Lower lobe of right lung (tissue), 2 donors: ENCODE results near the gene CYP4V2. TPM values are rescaled to one million over a fixed set of nuclear protein-coding genes. Genes with fewer than 3 reads are reported as not detected.

ENCODE experiments used
- ATAC-seq, 2 donors: fragments of 200-7000 bp; cut with Tn5 transposase; one replicate each; pipeline ENCODE4 v1.9.1; 2020 to 2022; ENCODE audit warnings: mild to moderate bottlenecking in 2 of 2, moderate library complexity in 2 of 2
- DNase-seq: peaks from one replicate; pipeline ENCODE4 v3.0.0-alpha.2; 2020
- H3K27ac ChIP-seq: fragments of 200-600 bp; one replicate; pipeline ENCODE4 v1.8.0; 2022
- H3K27me3 ChIP-seq: fragments of 200-600 bp; one replicate; pipeline ENCODE4 v1.8.0; 2022; ENCODE audit warnings: low read depth
- H3K36me3 ChIP-seq: fragments of 200-600 bp; one replicate; pipeline ENCODE4 v1.8.0; 2022; ENCODE audit warnings: mild to moderate bottlenecking
- H3K4me1 ChIP-seq: fragments of 200-600 bp; one replicate; pipeline ENCODE4 v1.8.0; 2022
- H3K4me3 ChIP-seq: fragments of 200-600 bp; one replicate; pipeline ENCODE4 v1.8.0; 2022; ENCODE audit warnings: mild to moderate bottlenecking
- H3K9me3 ChIP-seq: fragments of 200-600 bp; one replicate; pipeline ENCODE4 v1.8.0; 2022
- CTCF ChIP-seq: fragments of 200-600 bp; IDR thresholded peaks from one replicate; pipeline ENCODE4 v1.8.0; 2022; ENCODE audit warnings: antibody characterized with exemption, mild to moderate bottlenecking
- intact Hi-C: fragments of 100-400 bp; cut with DNase I; formaldehyde crosslinking; loops from one replicate; pipeline ENCODE4 v1.11.0; 2022
- total RNA-seq: library from RNA; stranded (reverse); fragmentation: NEBNext Ultra II Directional; extraction: Animal tissue kit (Norgen Biotek cat#: 25700); gene quantifications from one replicate; pipeline ENCODE4 v1.2.1, GENCODE V29; 2021
- donor health status: DM: no; HTN: yes; CAD: no; lungs with severe emphysema.

Gene CYP4V2
- total RNA-seq, 1 donor from 2014 or later, result 38.6 TPM

DNA sequence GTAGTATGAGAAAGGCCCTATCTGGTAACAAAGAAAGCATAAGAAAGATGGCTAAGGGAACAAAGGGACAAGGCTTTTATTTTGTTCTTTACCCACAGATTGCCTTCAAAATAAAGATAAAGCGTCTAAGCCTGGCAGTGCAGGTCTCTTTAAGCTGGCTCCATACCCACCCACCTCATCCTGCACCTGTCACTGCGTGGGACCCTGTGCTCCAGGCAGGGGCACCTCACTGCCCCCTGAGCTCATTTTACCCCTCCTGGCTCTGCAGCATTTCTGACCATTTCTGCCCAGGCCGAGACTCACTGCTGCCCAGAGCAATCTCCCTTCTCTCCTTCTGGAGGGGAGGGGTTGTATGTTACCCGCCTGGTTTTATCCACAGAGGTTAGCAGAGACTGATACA lies 1.7 kb upstream of the CYP4V2 start:
- H3K4me3 ChIP-seq, result no peak overlapping the region
- intact Hi-C loops, result no loop called here
- ATAC-seq, result no peak

GRCh38 chr4:186190581-186191199 lies 677 bp upstream of the CYP4V2 start:
- Histone ChIP-seq H3K4me1 (peaks cover 27% of the 10 kb centered on the region), H3K4me3 (peak overlapping the region; percentile 92), H3K9me3 (no peaks in the 10 kb centered on the region), H3K36me3 (peaks cover 7% of the 10 kb centered on the region), H3K27ac (peak overlapping the region; percentile 98), H3K27me3 (no peaks in the 10 kb centered on the region)
- no peak for DNase-seq
- intact Hi-C loops, result no loop called here
- TF ChIP-seq CTCF, result no peak
- peak; percentile 69 to 71 for ATAC-seq

More for the DNA sequence above, 1.7 kb upstream of the CYP4V2 start:
- no peaks in the 10 kb centered on the region for H3K9me3 ChIP-seq
- H3K27me3 ChIP-seq, result no peaks in the 10 kb centered on the region
- H3K36me3 ChIP-seq, result no peaks in the 10 kb centered on the region
- DNase-seq, result no peak
- H3K4me1 ChIP-seq, result peaks cover 27% of the 10 kb centered on the region
- no peak for TF ChIP-seq CTCF
- H3K27ac ChIP-seq, result peak overlapping the region; percentile 98

- Histone ChIP-seq H3K4me3 (peak overlapping the region; percentile 92), H3K36me3 (peaks cover 12% of the 10 kb centered on the region), H3K4me1 (peaks cover 27% of the 10 kb centered on the region), H3K27ac (peak overlapping the region; percentile 98), H3K27me3 (no peaks in the 10 kb centered on the region), H3K9me3 (no peaks in the 10 kb centered on the region)
- DNase-seq, result no peak
- intact Hi-C loops, result no loop called here
- ATAC-seq, result peak in 1 of 2 donors; percentile 41
- no peak for TF ChIP-seq CTCF
Measured at GRCh38 chr4:186192066-186192612, 772 bp downstream of the CYP4V2 start.

DNA sequence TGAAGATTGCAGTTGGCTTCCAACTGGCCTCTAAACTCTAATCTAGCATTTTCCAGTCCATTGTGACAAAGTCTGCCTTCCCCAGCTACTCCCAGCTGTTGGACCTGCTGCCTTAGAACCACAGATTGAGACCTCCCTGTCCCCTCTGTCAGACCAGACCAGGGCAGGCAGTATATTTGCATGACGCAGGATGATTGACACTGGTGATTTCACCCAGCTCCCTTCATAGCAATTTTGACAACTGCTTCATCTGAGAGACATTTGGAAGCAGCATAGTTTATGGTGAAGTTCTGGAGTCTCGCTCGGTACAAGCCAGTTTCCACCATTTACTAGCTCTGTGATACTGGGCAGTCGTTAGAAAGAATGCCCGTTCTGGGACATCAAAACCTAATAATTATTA lies 2.5 kb downstream of the CYP4V2 start:
- ATAC-seq, result no peak
- intact Hi-C loops, result no loop called here

DNA sequence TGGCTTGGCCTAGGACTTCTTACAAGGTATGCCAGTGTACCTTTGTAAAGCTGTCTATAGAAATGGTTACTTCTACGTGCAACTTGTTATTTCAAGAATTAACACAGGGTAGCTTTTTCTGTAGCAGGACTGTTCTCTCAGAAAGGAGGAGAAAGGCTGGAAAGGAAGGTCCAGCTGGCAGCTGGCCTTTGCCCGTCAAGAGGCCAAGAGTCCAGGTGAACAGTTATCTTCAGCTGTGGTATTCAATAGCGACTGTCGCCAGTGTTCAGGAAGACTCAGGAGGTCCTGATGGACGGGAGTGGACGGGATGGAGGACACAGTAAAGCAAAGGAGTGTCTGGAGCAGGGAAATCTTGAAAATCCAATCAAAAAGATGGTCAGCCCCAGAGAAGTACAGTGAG lies 4.7 kb downstream of the CYP4V2 start:
- no peak for ATAC-seq
- Histone ChIP-seq H3K4me3 (no peak overlapping the region), H3K27me3 (no peaks in the 10 kb centered on the region), H3K27ac (no peak overlapping the region), H3K36me3 (peaks cover 20% of the 10 kb centered on the region), H3K9me3 (no peaks in the 10 kb centered on the region), H3K4me1 (peaks cover 15% of the 10 kb centered on the region)
- no peak for TF ChIP-seq CTCF
- intact Hi-C loops, result no loop called here
- DNase-seq, result no peak

More for the DNA sequence above, 2.5 kb downstream of the CYP4V2 start:
- Histone ChIP-seq H3K27me3 (no peaks in the 10 kb centered on the region), H3K36me3 (peaks cover 19% of the 10 kb centered on the region), H3K4me3 (no peak overlapping the region), H3K9me3 (no peaks in the 10 kb centered on the region), H3K27ac (no peak overlapping the region), H3K4me1 (peaks cover 27% of the 10 kb centered on the region)
- no peak for TF ChIP-seq CTCF
- DNase-seq, result no peak
